DND-41 (cell line): Measurements from ENCODE around the gene EEF1G.

Source experiments
- ATAC-seq: fragments of 200-7000 bp; cut with Tn5 transposase; 3 replicates; pipeline ENCODE4 v1.9.1; 2021; ENCODE audit warnings: low read depth; ENCODE audit not compliant: insufficient read depth
- DNase-seq: peaks from one replicate; pipeline ENCODE4 v3.0.0-alpha.2; 2020
- H2AFZ ChIP-seq: 2 replicates; pipeline ENCODE4 v1.6.0; 2012; ENCODE audit warnings: low read depth, low read length
- H3K27ac ChIP-seq: 2 replicates; pipeline ENCODE4 v1.5.1; 2012; ENCODE audit warnings: low read length, inconsistent platforms
- H3K27me3 ChIP-seq: fragments of 200-600 bp; sonication (generic); 2 replicates; pipeline ENCODE4 v1.6.0; 2012; ENCODE audit warnings: low read length, mild to moderate bottlenecking, inconsistent platforms; ENCODE audit not compliant: insufficient read depth, poor library complexity
- H3K36me3 ChIP-seq: 2 replicates; pipeline ENCODE4 v1.5.1; 2012; ENCODE audit warnings: low read length, inconsistent platforms; ENCODE audit not compliant: insufficient read depth
- H3K4me1 ChIP-seq: 2 replicates; pipeline ENCODE4 v1.5.1; 2012; ENCODE audit warnings: mild to moderate bottlenecking, low read length; ENCODE audit not compliant: insufficient read depth
- H3K4me2 ChIP-seq: 2 replicates; pipeline ENCODE4 v1.6.0; 2012; ENCODE audit warnings: mild to moderate bottlenecking, moderate library complexity, low read length, inconsistent platforms; ENCODE audit not compliant: insufficient read depth
- H3K4me3 ChIP-seq, 2 experiments: fragments of 200-600 bp in 1 of 2; shearing (Covaris generic) in 1 of 2; 2 replicates each; pipeline ENCODE4 v1.5.1; 2012 to 2016; ENCODE audit warnings: inconsistent platforms in 2 of 2, low read length in 2 of 2, mild to moderate bottlenecking in 2 of 2, low read depth in 1 of 2, moderate library complexity in 1 of 2
- H3K79me2 ChIP-seq: 2 replicates; pipeline ENCODE4 v1.6.0; 2012; ENCODE audit warnings: low read length, inconsistent platforms; ENCODE audit not compliant: insufficient read depth
- H3K9ac ChIP-seq: 2 replicates; pipeline ENCODE4 v1.6.0; 2012; ENCODE audit warnings: low read depth, mild to moderate bottlenecking, inconsistent platforms, low read length, moderate library complexity
- H3K9me3 ChIP-seq: 2 replicates; pipeline ENCODE4 v1.5.1; 2012; ENCODE audit warnings: low read length, moderate library complexity, mild to moderate bottlenecking, inconsistent platforms; ENCODE audit not compliant: insufficient read depth, severe bottlenecking
- H4K20me1 ChIP-seq: 2 replicates; pipeline ENCODE4 v1.6.0; 2012; ENCODE audit warnings: low read length; ENCODE audit not compliant: insufficient read depth
- EZH2 ChIP-seq: IDR thresholded peaks from 3 replicates; pipeline ENCODE4 v1.6.1; 2012; ENCODE audit warnings: borderline replicate concordance, low read depth, mild to moderate bottlenecking, moderate library complexity, low read length, inconsistent platforms; ENCODE audit not compliant: severe bottlenecking
- TF ChIP-seq, protein P1 (sequence below): IDR thresholded peaks from 2 replicates; pipeline ENCODE4 v1.5.1; 2012; ENCODE audit warnings: borderline replicate concordance, low read length, moderate library complexity, mild to moderate bottlenecking; ENCODE audit not compliant: poor library complexity, severe bottlenecking; ENCODE audit errors: extremely low read depth

EEF1G gene

DNA sequence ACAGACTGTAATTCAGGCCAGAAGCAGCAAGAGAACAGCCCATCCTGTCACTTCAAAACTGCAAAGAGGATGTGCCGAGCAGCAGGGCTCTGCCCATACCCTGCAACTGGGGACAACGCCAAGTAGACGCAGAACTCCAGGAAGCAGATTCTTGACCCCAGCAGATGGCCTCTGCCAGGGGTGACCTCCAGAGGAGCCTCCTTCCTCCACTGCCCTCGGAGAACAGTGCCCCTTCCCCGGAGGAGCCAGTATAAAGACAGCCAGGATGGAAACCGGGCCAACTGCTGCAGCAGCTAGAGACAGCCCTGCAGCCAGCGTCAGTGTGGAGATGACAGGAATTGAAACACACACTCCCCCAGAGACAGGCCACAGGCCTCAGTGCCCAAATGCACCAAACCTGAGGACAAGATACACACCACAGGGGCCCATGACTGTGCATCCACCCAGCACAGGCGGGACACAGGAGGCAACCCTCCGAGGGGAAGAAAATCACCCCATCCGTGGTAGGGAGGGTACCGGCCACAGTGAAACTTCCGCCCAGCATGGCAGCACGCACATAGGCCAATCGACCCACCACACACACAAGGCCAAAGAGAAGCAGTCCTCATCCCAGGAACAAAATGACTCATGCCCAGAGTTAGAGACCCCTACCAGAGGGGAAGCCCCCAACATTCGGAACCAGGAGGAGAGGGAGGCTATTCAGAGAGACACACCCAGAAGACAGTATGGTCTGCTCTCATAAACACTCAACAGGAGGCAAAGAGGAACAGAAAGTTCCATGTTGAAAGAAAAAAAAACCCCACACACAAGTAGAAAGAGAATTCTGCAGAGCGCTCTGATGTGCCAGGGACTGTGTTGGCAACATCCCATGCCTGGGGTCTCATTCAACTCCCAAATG lies 32.6 kb downstream of the EEF1G start:
- Histone ChIP-seq H3K79me2 (no peaks in the 10 kb centered on the region), H3K4me1 (peaks cover 21% of the 10 kb centered on the region), H3K4me2 (no peak overlapping the region), H3K9me3 (no peaks in the 10 kb centered on the region), H3K36me3 (no peaks in the 10 kb centered on the region), H3K4me3 (no peak overlapping the region), H3K27me3 (peaks cover 34% of the 10 kb centered on the region), H2AFZ (no peak overlapping the region), H4K20me1 (peaks cover 11% of the 10 kb centered on the region; the same call in 1 of the 2 replicates), H3K27ac (no peak overlapping the region), H3K9ac (no peak overlapping the region)
- no peak for DNase-seq
- TF ChIP-seq, protein P1, sequence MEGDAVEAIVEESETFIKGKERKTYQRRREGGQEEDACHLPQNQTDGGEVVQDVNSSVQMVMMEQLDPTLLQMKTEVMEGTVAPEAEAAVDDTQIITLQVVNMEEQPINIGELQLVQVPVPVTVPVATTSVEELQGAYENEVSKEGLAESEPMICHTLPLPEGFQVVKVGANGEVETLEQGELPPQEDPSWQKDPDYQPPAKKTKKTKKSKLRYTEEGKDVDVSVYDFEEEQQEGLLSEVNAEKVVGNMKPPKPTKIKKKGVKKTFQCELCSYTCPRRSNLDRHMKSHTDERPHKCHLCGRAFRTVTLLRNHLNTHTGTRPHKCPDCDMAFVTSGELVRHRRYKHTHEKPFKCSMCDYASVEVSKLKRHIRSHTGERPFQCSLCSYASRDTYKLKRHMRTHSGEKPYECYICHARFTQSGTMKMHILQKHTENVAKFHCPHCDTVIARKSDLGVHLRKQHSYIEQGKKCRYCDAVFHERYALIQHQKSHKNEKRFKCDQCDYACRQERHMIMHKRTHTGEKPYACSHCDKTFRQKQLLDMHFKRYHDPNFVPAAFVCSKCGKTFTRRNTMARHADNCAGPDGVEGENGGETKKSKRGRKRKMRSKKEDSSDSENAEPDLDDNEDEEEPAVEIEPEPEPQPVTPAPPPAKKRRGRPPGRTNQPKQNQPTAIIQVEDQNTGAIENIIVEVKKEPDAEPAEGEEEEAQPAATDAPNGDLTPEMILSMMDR: no peak
- no peak for TF ChIP-seq EZH2
- no peak for ATAC-seq

DNA sequence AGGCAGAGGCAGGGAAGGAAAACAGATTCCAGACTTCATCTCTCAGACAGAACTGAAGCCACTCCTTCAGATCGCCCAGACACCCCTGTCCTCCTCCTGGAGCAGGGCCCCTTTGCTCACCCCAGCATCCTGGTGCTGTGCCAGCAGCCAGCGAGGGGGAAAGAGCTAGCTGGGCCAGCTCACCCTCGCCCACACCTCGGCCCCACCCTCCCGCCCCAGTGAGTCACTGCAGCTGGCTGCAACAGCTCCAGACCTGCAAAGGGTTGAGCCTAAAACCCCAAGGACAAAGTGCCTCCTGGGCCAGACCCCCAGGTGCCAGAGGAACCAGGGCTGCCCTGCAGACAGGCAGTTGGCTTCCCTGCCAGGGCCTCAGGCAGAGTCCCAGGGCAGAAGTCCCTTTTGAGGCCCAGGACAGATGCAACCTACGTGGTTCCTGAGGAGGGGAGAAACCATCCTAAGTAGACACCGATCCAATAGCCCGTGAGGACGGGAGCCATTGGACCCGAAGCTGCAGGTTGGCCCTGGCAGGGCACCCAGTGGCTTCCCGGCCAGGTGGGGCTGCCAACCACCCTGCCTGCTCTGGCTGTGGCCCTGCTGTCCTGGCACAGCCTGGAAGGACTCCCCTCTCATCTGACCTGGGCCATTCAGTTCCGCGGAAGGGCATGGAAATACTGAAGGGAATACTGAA lies 34.3 kb downstream of the EEF1G start:
- Histone ChIP-seq H3K9me3 (no peaks in the 10 kb centered on the region), H4K20me1 (peaks cover 4% of the 10 kb centered on the region; the same call in 1 of the 2 replicates), H3K9ac (no peak overlapping the region), H3K4me1 (peaks cover 7% of the 10 kb centered on the region), H3K27me3 (peaks cover 17% of the 10 kb centered on the region), H3K79me2 (no peaks in the 10 kb centered on the region), H3K27ac (no peak overlapping the region), H3K36me3 (no peaks in the 10 kb centered on the region), H2AFZ (no peak overlapping the region), H3K4me3 (no peak overlapping the region), H3K4me2 (no peak overlapping the region)
- DNase-seq (no peak), ATAC-seq (no peak)
- TF ChIP-seq, protein P1: no peak
- TF ChIP-seq EZH2: no peak

DNA sequence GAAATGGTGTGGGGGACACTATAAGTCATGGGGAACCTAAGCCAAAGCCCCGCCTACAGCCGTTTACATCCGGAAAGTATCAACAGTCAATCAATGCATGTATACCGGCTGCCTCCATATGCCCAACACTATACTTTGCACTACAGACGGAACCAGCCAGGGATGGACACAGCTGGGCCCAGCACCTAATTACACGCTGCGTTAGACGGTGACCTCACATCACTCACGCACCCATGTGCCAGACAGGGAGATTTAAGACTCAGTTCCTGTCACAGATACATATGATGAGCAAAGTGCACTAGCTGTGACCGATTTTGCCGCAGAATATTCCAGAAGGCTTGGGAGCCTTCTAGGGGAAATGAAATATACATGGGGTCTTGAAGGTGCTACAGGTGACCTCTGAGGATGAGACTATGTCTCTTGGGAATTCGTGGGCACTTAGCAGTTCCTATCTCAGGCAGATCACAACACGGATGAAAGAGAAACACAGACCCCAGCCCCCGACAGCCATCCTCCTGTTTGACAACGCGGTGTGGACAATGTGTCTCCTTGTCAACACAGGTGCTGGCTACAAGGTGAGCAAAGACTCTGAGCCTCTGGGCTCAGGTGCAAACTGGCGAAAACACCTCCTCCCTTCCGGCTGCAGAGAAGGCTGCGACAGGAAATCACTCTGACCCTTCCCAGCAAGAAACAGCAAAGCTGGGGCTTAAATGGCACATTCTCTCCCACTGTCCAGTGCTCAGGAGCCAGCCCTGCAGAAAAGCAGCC lies 35.0 kb downstream of the EEF1G start:
- no peak overlapping the region for H3K27ac ChIP-seq
- no peaks in the 10 kb centered on the region for H3K36me3 ChIP-seq
- TF ChIP-seq, protein P1: no peak
- TF ChIP-seq EZH2: no peak
- no peak for DNase-seq
- H3K9me3 ChIP-seq: no peaks in the 10 kb centered on the region
- H2AFZ ChIP-seq: no peak overlapping the region
- peaks cover 17% of the 10 kb centered on the region for H3K27me3 ChIP-seq
- no peak for ATAC-seq
- H3K4me1 ChIP-seq: peaks cover 7% of the 10 kb centered on the region
- no peak overlapping the region for H3K9ac ChIP-seq
- H3K79me2 ChIP-seq: no peaks in the 10 kb centered on the region
- no peak overlapping the region for H3K4me2 ChIP-seq
- H4K20me1 ChIP-seq: no peaks in the 10 kb centered on the region
- H3K4me3 ChIP-seq: no peak overlapping the region
